ENCODE data around the gene DLX2.
A peak's percentile ranks its signal among the peaks of the same experiment; 100 is the strongest.

Gene DLX2

DNA sequence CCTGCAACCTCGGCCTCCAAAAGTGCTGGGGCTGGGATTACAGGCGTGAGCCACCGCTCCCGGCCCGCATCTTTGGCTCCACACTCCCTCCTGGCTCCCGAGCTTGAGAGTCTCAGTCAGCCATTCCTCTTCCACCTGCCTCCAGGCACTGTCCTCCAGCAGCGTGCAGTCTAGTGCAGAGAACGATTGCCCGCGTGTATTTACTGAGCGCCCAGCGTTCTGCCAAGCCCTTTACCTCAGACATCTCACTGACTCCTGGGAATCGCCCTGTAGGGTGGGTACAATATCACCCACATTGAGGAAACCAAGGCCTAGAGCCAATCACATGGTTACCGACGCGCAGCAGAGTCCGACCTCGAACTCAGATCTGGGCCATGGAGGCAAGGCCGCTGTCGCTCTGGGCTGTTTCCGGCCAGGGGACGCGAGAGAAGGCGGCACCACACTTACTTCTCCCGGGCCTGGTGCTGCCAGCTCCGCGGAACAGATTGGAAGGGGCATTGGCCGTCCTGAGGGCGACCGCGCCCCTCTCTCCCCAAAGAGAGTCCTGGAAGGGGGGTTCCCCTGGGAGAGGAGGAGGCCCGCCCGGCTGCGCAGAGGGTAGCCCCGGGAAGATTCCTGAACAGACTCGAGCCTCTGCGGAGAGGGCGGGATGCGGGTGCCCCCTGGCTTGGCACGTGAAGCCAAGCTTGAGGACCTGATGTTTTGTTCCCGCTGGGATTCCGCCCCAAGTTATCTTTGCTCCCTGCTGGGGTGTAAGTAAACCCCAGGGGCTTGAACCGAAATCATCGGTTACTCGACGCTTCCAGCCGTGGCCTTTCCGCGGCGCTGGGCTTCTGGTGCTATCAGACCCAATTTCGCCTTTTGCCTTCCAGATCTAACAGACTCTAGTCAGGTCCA lies 5.2 kb upstream of the DLX2 start:
- no peak for DNase-seq

DNA sequence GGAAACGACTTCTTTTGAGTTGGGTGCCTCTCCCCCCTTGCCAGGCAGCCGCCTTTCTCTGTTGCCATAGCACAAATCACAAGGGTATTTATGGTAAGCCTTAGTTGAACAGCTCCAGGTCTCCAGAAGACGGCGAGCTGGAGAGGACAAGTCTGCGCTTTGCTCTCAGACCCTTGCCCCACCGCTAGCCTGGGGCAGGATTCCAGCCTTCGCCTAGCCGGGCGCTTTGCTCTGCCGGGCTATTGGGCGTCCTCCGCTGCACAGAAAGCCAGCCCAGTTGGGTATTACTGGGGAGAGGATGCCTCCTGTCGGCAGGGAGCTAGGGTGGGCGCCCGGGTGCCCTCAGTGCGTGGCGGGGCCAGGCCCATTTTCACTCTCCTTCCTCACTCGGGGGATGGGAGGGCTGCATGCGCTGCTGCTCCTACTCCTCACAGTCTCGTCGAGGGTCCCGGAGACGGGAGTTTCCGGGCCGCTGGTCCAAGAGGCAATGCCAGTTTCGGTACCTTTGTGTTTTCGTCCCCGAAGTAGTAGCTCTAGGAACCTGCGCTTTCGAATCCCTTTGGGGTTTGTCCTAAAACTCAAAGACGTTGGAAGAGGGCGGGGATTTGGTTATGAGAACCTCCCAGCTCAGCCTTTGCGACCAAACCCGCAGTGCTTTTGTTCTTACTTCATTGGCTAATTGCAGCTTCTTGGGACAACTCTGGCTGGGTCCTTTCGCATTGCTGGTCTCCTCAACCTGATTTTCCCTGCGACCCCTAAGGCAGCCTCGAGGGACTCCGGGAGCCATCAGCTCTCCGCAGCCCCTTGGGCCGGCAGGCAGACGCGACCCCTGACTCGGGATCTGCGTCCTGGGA lies 3.6 kb upstream of the DLX2 start:
- peak; percentile 45 for DNase-seq

DNA sequence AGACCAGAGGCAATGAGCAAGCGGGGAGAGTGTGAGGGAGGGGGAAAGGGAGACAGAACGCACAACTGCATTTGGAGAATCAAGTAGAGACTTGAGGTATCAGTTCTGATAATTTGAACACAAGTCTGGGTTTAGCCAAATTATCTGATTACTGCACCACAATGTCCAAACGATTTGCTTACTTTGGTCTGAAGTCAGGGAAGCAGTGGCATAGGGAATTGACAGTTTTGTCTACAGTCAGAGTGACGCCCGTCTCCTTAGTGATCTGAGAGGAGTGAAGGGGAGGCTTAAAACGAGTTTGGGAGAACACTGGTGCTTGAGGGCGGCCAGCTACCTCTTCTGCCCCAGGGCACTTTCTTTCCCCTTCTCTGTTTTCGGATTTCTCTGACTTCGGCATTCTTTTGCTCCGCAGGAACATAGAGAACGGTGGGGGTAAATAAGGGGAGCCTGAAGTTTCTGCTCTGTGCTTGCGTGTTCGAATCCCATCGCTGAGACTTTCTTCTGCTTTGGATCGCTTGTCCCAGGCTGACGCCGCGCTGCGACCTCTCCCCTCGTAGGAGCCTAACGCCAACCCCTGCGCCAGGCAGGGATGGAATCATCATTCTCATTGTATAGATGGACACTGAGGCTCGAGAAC lies 2.9 kb upstream of the DLX2 start:
- no peak for DNase-seq

DNA sequence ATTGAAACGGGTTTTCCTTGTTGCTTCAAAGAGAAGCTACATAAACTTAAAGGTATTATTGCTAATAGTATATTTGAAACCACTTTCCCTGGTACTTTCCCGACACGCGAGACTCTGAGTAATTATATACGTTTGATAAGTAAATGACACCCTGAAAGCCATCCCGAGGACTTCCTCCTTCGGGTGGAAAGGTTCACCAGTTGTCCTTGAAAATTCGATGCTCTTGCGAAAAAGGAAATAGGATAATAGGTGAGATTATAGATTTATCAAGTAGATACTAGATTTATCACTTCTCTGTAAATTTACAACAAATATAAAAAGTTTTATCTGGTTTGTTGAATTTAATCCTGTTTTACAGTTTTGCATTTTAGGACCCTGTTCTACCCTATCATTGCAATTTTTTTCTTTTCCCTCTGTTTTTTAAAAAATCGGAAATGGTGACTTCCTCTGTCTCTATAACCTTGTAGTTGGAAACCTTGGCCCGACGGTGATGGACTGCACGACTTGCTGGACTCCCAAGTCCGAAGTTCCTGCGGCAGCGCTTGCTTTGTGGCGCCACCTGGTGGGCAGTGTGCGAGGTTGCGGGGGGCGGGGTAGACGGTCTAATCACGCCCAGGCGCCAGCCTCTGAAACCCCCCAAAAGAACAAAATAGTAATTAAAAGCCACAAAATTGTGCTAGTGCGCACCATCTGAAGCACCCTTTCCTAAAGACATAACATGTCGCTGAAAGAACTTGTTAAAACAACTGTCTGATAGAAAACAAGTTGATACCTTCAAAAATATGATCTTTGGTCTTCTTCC lies 972 bp upstream of the DLX2 start:
- peak; percentile 63 for DNase-seq

DNA sequence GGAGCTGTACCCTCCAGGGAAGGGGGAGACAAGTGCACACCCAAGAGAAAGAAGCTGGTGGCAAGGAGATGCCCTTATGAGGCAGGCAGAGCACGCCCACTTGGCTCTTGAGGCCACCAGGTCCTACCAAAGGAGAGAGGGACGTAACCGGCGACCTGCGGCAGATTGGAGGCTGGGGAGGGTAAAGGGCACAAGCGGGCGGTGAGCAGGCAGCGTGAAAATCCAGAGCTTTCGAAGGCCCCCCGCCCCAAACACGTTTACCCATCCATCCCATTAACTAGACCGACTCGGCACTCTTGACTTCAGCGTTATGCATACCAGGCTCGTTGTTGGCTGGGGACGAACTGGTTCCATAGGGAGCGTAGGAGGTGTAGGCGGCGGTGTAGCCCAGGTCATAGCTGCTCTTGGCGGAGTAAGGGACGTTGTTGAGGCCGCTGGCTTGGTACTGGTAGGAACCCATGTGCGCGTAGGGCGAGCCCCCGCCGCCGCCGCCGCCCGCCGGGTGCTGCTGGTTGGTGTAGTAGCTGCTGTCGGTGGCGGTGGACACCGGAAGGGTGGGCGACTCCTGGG lies 794 bp downstream of the DLX2 start:
- DNase-seq = no peak

DNA sequence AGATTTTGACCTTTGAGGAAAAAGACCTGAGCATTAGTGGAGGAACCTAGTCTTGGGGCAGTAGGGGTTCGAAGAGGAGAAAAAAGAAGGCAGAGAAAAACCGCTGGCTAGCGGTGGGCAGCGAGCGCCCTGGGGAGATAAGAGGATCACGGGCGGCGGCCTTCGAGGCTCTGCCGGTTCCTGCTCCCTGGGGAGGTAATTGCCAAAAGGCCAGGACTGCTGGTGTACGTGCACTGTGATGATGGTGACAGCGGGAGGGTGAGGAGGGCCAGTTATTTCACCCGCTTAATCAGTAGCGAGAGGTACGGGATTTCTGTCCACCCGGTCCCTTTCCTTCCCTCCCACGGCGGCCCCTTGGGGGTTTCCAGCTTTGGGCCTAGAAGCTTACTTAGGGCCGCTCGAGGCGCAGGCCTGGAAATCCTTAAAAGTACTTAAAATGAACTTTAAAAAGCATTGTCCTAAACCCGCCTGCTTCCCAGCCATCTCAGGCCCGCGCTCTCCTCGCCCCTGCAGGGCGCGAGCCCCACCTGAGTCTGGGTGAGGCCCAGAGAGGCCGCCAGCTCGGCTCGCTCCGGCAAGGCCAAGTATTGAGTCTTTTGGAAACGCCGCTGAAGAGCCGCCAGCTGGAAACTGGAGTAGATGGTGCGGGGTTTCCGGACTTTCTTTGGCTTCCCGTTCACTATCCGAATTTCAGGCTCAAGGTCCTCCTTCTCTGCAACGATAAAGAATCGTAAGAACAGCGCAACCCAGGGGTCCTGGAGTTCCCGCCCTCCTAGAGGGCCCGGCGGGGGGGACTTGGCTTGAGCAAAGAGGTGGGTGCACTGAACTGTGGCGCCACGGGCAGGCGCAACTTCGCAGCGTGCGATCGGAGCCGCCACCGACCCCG lies 1.5 kb downstream of the DLX2 start:
- DNase-seq = no peak

DNA sequence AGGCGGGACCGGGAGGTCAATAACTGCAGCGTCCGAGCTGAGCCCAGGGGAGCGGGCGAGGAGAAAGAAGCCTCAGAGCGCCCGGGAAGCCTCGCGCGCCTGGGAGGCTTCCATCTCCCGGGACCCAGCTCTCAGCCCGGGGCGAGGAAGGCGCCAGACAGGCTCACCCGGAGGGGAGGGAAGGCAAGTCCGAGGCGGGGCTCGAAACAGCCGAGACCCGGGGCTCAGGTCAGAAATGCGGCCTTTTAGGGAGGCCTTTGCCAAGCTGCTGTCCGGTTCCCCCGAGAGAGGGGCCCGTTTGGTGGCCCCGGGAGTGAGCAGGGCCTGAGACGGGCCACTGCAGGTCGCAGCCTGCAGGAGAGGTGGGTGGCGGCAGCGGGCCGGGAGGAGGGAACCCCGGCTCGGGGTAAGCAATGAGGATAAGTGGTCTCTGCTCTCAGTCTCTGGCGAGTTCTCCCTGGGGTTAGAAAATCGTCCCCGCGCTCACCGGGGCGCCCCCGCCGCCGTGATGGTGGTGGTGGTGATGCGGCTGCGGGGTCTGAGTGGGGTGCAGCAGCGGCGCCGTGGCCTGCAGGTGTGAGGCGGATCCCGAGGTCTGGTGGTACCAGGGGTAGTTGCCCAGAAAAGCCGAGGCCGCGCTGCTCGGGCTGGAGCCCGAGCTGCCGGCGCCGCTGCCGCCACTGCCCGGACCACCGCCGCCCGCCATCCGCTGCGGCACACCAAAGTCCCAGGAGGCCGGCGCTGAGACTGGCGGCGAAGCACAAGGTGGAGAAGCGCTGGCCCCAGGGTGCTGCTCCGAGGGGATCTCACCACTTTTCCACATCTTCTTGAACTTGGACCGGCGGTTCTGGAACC lies 2.4 kb downstream of the DLX2 start:
- no peak for DNase-seq

DNA sequence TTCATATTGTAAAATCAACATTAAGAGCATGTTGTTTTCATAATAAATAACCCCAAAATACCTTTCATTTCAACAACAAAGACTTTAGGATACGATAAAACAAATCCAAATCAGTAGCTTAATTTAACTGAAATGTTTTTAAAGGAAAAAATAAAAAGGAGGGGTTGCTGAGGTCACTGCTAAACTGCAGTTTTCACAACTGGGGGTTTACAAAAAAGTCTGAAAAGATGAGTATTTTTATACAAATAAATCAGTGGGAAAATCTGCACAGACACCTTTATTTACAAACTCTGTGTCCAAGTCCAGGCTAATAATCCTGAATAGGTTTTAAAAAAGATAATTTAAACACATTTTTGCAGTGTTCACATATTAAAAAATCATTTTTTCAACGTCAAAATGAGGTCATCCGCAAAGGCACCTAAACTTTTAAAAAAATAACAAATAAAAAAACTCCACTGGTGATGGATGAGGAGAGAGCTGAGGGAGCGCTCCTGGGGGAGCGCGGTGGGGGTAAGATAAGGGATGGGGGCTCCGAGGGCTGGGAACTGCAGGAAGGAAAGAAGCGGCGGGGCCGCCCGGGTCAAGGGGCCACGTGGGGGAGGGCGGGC lies 3.1 kb downstream of the DLX2 start:
- no peak for DNase-seq

DNA sequence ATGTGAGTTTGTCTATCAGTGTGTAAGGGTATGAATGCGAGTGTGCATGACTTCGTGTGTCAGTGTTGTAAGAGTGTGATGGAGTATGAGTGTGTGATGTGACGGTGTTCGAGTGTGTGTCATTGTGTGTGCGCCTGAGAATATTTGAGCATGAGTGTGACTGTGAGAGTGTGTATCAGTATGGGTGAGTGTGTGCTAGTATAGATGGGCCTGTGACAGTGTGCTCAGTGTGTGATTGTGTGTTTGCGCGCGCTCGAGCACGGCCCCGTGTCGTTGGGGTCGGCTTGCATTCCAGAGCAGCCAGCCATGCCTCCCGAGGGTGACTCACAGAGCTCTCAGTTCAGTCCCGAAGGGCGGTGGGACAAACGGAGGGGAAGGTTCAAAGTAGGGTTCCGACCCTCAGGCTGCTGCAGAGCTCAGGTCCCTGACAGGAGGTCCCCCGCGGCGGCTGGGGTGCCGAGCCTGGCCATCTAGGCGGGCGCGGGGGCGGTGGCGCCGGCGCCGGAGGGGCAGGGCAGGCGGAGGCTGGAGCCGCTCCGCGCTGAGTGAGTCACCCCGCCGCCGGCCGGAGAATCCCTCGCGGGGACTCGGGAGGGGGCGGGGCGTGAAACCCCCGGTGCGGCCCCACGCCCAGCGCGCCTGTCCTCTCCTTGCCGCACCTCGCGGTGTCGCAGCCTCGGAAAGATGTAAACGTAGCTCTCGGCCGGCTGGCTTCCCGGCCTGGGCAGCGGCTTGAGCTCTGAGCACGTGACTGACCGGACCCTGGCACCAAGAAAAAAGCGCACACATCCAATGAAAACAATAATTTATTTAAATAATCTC lies 3.8 kb downstream of the DLX2 start:
- DNase-seq = no peak

DNA sequence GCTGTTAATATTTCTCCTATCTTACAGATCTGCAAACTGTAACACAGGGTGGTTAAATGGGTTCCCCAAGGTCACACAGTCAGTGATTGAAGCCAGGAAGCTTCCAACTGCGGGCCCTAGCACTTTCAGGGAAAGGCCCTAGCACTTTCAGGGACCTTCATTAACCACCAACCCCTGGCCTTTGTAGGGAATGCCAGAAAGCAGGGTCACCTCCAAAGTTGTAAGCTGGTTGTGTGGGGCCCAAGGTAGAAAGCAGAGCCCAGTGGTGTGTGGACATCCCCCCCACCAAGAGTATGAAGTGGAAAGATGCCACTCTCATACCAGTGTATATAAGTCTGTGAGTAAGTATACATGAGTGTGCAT lies 4.4 kb downstream of the DLX2 start:
- DNase-seq = no peak

DNA sequence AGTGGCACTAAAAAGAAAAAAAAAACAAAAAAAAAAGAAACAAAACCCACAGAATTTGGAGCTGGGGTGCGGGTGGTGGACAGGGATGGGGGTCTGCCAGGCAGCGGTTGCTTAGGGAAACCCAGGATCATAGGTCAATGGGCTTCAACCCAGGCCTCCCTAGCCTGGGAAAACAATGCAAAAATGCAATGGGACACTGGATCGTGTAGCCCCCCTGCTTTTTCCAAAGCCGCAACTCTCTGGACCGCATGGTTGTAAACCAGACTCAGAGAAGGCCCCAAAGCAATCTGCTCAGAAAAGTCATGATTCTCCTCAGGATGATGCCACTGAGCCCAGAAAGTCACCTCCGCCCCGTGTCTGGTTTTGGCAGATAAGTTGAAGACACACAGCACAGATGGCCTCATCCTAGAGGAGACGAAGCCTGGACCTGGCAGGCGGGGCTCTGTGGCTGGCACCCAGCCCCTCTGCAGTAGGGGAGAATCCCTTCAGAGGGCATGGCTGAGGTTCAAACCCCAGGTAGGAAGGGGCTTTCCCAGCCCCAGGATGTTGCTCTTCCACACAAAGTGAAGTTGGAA lies 5.1 kb downstream of the DLX2 start:
- no peak for DNase-seq

DNA sequence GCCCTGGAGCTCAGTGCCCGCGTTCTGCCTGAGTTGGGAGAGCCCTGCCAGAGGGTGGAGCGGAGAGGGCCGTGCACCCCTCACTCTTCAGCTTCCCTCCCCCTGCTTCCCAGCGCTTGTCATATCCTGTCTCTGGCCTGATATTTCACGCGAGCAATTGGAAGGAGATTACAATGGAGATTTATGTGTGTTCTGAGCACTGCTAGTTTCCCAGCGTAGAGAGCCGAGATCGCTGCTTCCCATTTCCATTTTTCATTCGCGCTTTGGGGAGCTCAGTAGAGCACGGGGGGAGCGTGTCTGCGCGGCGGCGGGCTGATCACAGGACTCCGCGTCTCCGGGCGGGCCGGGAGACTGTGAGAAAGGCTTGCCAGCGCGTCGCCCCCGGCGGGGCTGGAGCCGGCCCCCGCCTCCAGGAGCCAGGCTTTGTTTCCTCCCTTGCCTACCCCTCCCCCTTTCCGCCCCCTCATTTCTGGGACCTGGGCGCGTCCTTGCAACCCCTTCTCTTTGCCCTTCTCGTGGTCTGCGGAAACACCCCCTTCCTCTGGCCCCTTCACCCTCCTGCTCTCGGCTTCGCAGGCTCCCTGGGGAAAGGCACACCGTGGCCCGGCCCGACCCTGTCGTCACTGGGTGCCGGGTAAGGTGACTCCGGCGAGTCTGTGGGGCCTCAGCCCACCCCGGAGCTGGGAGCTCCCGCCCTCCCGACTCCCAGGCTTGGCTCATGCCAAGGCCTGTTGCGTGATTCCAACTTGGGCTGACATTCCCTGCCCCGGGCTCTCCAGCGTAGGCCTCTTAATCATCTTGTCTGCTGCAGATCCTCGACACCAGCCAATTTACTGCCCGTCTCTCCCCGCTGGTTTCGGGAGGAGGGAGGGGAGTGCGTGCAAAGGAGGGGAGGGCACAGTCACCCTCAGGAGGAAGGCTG lies 5.8 kb downstream of the DLX2 start:
- no peak for DNase-seq

DNA sequence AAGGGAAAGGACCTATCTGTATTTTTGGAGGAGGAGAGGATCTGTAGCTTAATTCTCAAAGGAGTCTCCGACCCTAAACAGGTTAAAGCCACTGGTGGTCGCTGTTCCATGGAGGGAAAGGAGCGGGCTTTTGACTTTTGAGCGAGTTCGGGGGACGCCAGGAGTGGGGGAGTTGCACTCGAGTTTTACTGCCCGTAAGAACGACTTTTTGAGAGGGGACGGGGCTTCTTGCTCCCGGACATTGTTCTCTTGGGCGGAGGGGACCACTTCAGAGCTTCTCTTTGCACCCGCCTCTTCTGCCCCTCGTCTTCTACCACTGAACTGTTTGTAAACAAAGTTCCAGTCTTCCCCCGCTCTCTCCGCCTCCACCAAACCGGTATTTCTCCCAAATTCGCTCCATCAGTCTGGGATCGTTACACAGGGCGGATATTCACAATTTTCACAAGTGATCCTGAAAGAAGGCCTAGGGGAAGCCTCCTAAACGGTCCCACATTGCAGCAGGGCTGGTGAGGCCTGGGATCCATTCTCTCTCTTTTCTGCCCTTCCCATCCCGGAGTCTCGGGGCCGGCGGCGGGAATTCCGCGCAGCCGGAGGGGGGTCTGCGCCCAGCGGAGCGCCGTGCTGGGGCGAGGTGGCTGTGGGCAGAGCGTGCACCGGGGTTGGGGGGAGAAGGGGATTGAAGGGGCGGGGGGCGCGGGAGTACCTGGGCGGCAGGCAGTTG lies 6.6 kb downstream of the DLX2 start:
- DNase-seq = no peak

DNA sequence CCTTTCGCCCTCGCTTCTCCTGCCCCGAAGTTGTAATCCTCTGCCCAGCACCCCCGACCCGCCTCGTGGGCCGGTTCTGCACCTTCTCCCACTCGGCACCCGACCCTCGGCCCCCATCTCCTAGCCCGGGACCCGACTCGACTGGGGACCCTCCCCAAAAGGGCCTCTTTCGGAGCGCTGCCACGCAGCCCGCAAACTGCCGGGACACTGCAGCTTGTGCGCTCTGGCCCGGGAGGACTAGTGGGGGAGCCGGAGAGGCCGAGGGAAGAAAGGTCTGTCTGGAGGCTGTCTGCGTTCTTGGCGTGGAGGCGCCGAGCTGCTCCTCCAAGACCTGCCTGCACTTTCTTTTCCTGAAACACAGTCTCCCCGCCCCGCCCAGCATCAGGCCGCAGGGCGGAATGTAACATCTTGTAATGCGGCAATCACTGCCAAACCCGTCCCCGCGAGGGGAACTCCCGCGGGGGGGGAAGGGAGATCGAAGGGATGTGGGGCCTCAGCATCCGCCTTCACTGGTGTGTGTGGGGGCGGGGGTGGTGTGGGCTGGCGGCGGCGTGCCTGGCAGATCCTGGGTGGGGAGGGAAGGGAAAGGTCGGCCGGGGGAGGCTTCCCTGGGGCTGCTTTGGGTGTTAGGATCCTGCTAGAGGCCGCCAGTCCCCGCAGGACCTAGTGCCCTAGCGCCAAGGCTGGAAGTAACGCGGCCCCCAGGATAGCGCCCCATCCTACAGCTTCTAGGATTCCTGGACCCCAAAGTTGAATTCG lies 7.4 kb downstream of the DLX2 start:
- DNase-seq = peak; percentile 52

DNA sequence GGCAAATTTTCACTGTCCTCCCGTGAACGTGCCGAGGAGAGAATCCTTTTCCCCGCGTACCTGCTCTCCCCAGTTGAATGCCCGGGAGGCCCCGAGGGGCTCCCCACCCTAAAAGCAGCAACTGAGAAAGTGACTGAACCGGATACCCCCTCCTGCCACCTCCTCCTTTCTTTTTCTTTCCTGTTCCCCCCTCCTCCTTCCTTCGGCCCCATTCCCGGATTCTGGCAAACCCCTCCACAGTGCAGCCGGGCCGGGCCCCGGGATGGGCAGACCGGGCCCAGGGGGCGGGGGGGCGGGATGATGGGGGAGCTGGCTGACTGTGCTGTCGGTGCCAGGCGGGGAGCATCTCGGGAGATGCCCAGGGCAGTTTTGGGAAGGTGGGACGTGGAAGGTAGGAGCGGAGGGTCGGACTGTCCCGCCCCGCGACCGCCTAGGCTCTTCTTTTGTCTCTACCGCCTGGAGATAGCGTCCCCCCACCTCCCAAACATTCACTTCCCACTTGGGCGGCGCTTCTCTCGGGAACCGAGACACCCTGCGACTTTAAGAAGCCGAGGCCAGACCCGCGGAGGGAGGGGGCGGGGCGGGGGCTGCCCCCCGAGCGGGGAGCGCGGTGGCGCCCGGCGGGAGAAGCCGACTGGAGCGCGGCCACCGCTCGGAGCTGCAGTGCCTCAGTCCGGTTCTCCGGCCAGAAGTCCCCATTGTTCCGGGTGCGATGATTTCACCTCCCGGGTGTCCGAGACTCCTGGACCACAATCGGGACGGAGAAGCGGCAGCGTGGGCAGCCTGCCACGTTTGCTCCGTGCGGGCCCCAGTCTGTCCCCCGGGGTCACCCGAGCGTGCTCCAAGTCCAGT lies 8.2 kb downstream of the DLX2 start:
- DNase-seq = no peak

Measured in stimulated activated CD4-positive, alpha-beta T cell treated with anti-CD3 and anti-CD28 coated beads, Interleukin-1b, Interleukin-23, amount 100 ng/mL, for 48 hours (primary cell).